HEK293 (cell line): ENCODE results near the gene MAPK12.

ENCODE experiments used
- CTCF ChIA-PET: fragments of 350-600 bp; formaldehyde crosslinking; extraction: SDS; loops from one replicate; lab custom pipeline; 2021; ENCODE audit warnings: antibody characterized with exemption; lab: Yijun Ruan, JAX
- POLR2A ChIA-PET: fragments of 300-600 bp; formaldehyde crosslinking; extraction: SDS; loops from one replicate; lab custom pipeline; 2020; ENCODE audit warnings: antibody characterized with exemption, inconsistent platforms; lab: Yijun Ruan, JAX
- H3K27ac ChIP-seq: fragments of 200-500 bp; sonication (Bioruptor generic); 2 replicates; pipeline ENCODE4 v1.5.1; 2014; ENCODE audit warnings: low read depth, low read length, control low read depth, inconsistent platforms; ENCODE audit errors: extremely low read depth
- H3K36me3 ChIP-seq, 2 experiments: fragments of 200-500 bp in 1 of 2; sonication (Bioruptor generic) in 1 of 2; 1 replicate in 1 of 2; 2 replicates in 1 of 2; pipeline ENCODE4 v1.5.1; 2014 to 2017; ENCODE audit warnings: inconsistent platforms in 2 of 2, low read length in 2 of 2; ENCODE audit not compliant: control insufficient read depth in 2 of 2, insufficient read depth in 1 of 2
- H3K4me1 ChIP-seq: fragments of 200-500 bp; sonication (Bioruptor generic); 2 replicates; pipeline ENCODE4 v1.5.1; 2014; ENCODE audit warnings: mild to moderate bottlenecking, low read length, inconsistent platforms; ENCODE audit not compliant: control insufficient read depth, insufficient read depth
- H3K4me3 ChIP-seq: 2 replicates; pipeline ENCODE4 v1.5.1; 2011; ENCODE audit warnings: low read depth, mild to moderate bottlenecking, control low read depth, low read length, moderate library complexity
- H3K9me3 ChIP-seq: fragments of 200-500 bp; sonication (Bioruptor generic); 2 replicates; pipeline ENCODE4 v1.5.1; 2014; ENCODE audit warnings: low read depth, low read length, inconsistent platforms; ENCODE audit not compliant: control insufficient read depth, insufficient read depth
- CTCF ChIP-seq: fragments of 450-650 bp; formaldehyde crosslinking; IDR thresholded peaks from 2 replicates; pipeline ENCODE4 v1.5.1; 2016; ENCODE audit warnings: missing biosample characterization, missing genetic modification characterization
- GLI4 ChIP-seq: fragments of 450-650 bp; formaldehyde crosslinking; IDR thresholded peaks from 2 replicates; pipeline ENCODE4 v1.5.1; 2016; ENCODE audit warnings: missing biosample characterization, missing genetic modification characterization
- KLF1 ChIP-seq: fragments of 450-650 bp; formaldehyde crosslinking; IDR thresholded peaks from 2 replicates; pipeline ENCODE4 v1.5.1; 2016; ENCODE audit warnings: missing biosample characterization, missing genetic modification characterization
- KLF9 ChIP-seq: fragments of 450-650 bp; formaldehyde crosslinking; IDR thresholded peaks from 2 replicates; pipeline ENCODE4 v1.5.1; 2016; ENCODE audit warnings: missing biosample characterization, missing genetic modification characterization, low read depth
- OVOL3 ChIP-seq: fragments of 450-650 bp; formaldehyde crosslinking; IDR thresholded peaks from 2 replicates; pipeline ENCODE4 v1.5.1; 2016; ENCODE audit warnings: missing biosample characterization, missing genetic modification characterization
- SETDB1 ChIP-seq: IDR thresholded peaks from one replicate; pipeline ENCODE4 v1.6.1; 2017; ENCODE audit warnings: mild to moderate bottlenecking, low read length, moderate library complexity, mixed read lengths; ENCODE audit not compliant: insufficient read length
- SP3 ChIP-seq: fragments of 450-650 bp; formaldehyde crosslinking; IDR thresholded peaks from 2 replicates; pipeline ENCODE4 v1.5.1; 2016; ENCODE audit warnings: missing biosample characterization, missing genetic modification characterization
- ZBTB48 ChIP-seq: fragments of 450-650 bp; formaldehyde crosslinking; IDR thresholded peaks from 2 replicates; pipeline ENCODE4 v1.5.1; 2016; ENCODE audit warnings: missing biosample characterization, missing genetic modification characterization
- ZNF121 ChIP-seq: fragments of 450-650 bp; formaldehyde crosslinking; IDR thresholded peaks from 2 replicates; pipeline ENCODE4 v1.5.1; 2016; ENCODE audit warnings: missing biosample characterization, missing genetic modification characterization
- ZNF19 ChIP-seq: fragments of 450-650 bp; formaldehyde crosslinking; IDR thresholded peaks from 2 replicates; pipeline ENCODE4; 2016; ENCODE audit warnings: missing biosample characterization, missing genetic modification characterization, low read depth
- ZNF37A ChIP-seq: fragments of 450-650 bp; IDR thresholded peaks from 2 replicates; pipeline ENCODE4 v1.5.1; 2018; ENCODE audit warnings: missing biosample characterization, missing genetic modification characterization
- ZNF529 ChIP-seq: fragments of 450-650 bp; formaldehyde crosslinking; IDR thresholded peaks from 2 replicates; pipeline ENCODE4 v1.5.1; 2017; ENCODE audit warnings: missing genetic modification characterization, missing biosample characterization; ENCODE audit not compliant: insufficient replicate concordance
- ZNF600 ChIP-seq: fragments of 450-650 bp; formaldehyde crosslinking; IDR thresholded peaks from 2 replicates; pipeline ENCODE4 v1.5.1; 2016; ENCODE audit warnings: missing biosample characterization, missing genetic modification characterization
- ZNF626 ChIP-seq: fragments of 450-650 bp; sonication (Bioruptor Pico); formaldehyde crosslinking; IDR thresholded peaks from 2 replicates; pipeline ENCODE4 v1.5.1; 2018; ENCODE audit warnings: missing biosample characterization, missing genetic modification characterization, inconsistent platforms
- ZNF692 ChIP-seq: fragments of 450-650 bp; formaldehyde crosslinking; IDR thresholded peaks from 2 replicates; pipeline ENCODE4 v1.5.1; 2016; ENCODE audit warnings: missing biosample characterization, missing genetic modification characterization
- ZNF747 ChIP-seq: fragments of 450-650 bp; formaldehyde crosslinking; IDR thresholded peaks from 2 replicates; pipeline ENCODE4 v1.5.1; 2016; ENCODE audit warnings: missing biosample characterization, missing genetic modification characterization
- TF ChIP-seq, protein P1 (sequence below): fragments of 450-650 bp; formaldehyde crosslinking; IDR thresholded peaks from 2 replicates; pipeline ENCODE4 v1.5.1; 2017; ENCODE audit warnings: missing biosample characterization, mild to moderate bottlenecking, missing genetic modification characterization, moderate library complexity
- TF ChIP-seq, protein P2 (sequence below): fragments of 450-650 bp; formaldehyde crosslinking; IDR thresholded peaks from 2 replicates; pipeline ENCODE4 v1.5.1; 2017; ENCODE audit warnings: missing biosample characterization, missing genetic modification characterization

MAPK12 gene

DNA sequence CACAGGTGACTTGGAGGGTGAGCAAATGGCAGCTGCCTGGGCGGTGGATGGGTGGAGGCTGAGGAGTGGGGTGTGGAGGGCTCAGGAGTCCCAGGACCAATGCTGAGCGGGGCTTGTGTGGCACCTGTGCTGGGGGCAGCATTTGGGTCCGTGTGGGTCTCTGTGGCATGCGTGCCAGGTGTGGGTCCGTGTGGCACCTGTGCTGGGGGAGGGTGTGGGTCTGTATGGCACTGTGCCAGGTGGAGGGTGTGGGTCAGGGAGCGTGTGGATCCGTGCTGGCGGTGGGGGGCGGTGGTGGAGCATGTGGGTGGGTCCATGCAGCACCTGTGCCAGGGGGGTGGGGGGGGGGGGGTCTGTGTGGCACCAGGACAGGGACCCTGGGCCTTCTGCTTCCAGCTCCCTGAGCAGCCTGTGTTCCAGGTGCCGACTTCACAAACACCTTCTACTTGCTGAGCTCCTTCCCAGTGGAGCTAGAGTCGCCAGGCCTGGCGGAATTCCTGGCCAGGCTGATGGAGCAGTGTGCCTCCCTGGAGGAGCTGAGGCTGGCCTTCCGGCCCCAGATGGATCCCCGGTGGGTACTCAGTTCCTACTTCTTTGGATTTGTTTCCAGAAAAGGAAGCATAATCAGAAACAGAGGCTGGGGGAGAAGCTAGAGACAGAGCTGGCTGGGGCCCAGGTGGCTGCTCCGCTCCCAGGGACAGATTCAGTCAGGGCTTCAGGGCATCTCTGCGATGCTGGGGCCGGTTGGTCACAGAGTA is 46.0 kb downstream of the MAPK12 start (continued):
- TF ChIP-seq CTCF (no peak), ZNF121 (tag by site-specific recombination) (no peak), SP3 (tag by site-specific recombination) (no peak), ZBTB48 (no peak), KLF9 (tag by site-specific recombination) (no peak), ZNF529 (tag by site-specific recombination) (no peak), GLI4 (tag by site-specific recombination) (no peak), ZNF37A (tag by site-specific recombination) (no peak), ZNF692 (tag by site-specific recombination) (no peak), KLF1 (tag by site-specific recombination) (peak; percentile 82)
- TF ChIP-seq, protein P1, sequence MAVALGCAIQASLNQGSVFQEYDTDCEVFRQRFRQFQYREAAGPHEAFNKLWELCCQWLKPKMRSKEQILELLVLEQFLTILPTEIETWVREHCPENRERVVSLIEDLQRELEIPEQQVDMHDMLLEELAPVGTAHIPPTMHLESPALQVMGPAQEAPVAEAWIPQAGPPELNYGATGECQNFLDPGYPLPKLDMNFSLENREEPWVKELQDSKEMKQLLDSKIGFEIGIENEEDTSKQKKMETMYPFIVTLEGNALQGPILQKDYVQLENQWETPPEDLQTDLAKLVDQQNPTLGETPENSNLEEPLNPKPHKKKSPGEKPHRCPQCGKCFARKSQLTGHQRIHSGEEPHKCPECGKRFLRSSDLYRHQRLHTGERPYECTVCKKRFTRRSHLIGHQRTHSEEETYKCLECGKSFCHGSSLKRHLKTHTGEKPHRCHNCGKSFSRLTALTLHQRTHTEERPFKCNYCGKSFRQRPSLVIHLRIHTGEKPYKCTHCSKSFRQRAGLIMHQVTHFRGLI: no peak
- TF ChIP-seq, all 188 proteins: peak for 5

DNA sequence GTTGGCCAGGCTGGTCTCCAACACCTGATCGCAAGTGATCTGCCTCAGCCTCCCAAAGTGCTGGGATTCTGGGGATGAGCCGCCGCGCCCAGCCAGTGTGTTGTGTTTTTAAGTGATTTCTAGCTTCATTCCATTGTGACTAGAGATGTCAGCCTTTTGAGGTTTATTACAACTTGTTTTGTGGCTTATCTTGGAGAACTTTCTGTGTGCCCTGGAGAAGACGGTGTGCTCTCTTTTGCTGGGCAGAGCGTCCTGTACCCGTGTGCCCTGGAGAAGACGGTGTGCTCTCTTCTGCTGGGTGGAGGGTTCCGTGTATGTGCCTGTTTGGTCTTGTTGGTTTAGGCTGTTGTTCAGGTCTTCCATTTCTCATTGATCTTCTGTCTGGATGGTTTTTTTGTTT is 48.2 kb downstream of the MAPK12 start:
- CTCF ChIA-PET: interaction anchor here (1.3 kb wide), 1 partner anchor 313 kb away, joined by 4 read pairs; no protein-coding TSS in a partner anchor
- H3K36me3 ChIP-seq: peaks cover 33 to 92% of the 10 kb centered on the region in 2 experiments
- POLR2A ChIA-PET: interaction anchor here (1.4 kb wide), 1 partner anchor 12 kb away, joined by 3 read pairs; no protein-coding TSS in a partner anchor

DNA sequence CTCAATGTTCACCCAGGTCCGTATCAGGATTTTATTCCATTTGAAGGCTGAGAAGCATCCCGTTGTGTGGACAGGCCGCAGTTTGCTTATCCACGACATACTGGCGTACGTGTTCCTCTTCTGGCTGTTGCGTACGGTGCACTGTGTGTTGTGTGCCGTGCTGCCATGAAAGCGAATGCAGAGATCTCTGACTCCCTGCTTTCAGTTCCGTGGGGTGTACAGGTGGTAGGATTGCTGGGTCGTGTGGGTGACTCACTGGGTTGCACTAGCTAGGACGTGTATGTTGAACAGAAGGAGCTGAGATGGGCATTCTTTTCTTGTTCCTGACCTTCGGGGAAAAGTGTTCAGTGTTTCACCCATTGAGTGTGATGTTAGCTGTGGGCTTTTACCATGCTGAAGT is 50.3 kb downstream of the MAPK12 start:
- H3K9me3 ChIP-seq: no peaks in the 10 kb centered on the region
- H3K27ac ChIP-seq: no peak overlapping the region
- ChIA-PET POLR2A (interaction anchor here (0.6 kb wide), 1 partner anchor 116 kb away, joined by 3 read pairs; the partner anchor contains the start of gene DENND6B), CTCF (interaction anchor here (2.7 kb wide), 1 partner anchor 61 kb away, joined by 24 read pairs; no protein-coding TSS in a partner anchor)
- no peaks in the 10 kb centered on the region for H3K4me1 ChIP-seq
- peaks cover 33 to 90% of the 10 kb centered on the region in 2 experiments for H3K36me3 ChIP-seq
- H3K4me3 ChIP-seq: no peak overlapping the region
- TF ChIP-seq ZNF626: no peak
- no peak for TF ChIP-seq KLF1 (tag by site-specific recombination)
- TF ChIP-seq ZNF600 (tag by site-specific recombination): 0 out of 2 replicates have a peak, but pooled peaks have one; percentile 24
- TF ChIP-seq ZNF692 (tag by site-specific recombination): no peak

More for the DNA sequence above, 48.2 kb downstream of the MAPK12 start:
- Histone ChIP-seq H3K4me3 (no peak overlapping the region), H3K27ac (no peak overlapping the region), H3K9me3 (no peaks in the 10 kb centered on the region), H3K4me1 (no peaks in the 10 kb centered on the region)
- no peak for TF ChIP-seq SETDB1
- TF ChIP-seq OVOL3: no peak
- TF ChIP-seq, protein P2, sequence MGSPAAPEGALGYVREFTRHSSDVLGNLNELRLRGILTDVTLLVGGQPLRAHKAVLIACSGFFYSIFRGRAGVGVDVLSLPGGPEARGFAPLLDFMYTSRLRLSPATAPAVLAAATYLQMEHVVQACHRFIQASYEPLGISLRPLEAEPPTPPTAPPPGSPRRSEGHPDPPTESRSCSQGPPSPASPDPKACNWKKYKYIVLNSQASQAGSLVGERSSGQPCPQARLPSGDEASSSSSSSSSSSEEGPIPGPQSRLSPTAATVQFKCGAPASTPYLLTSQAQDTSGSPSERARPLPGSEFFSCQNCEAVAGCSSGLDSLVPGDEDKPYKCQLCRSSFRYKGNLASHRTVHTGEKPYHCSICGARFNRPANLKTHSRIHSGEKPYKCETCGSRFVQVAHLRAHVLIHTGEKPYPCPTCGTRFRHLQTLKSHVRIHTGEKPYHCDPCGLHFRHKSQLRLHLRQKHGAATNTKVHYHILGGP (tag by site-specific recombination): no peak
- TF ChIP-seq ZNF19 (tag by site-specific recombination): no peak
- TF ChIP-seq ZNF121 (tag by site-specific recombination): no peak
- no peak for TF ChIP-seq ZNF747
